Activated CD4-positive, CD25-positive, alpha-beta regulatory T cell (primary cell): Measurements from ENCODE around the gene PPP1R1B.

Source experiments
- DNase-seq, 4 experiments: peaks; one replicate each; lab custom pipeline; 2025; lab: John Stamatoyannopoulos, UW

Gene PPP1R1B

GRCh38 chr17:39684369-39685192 lies 57.8 kb downstream of the PPP1R1B start:
- DNase-seq = no peak
